ENCODE results near the gene SLC9A7.

Gene SLC9A7

GRCh38 chrX:46567388-46567787, 191.5 kb downstream of the SLC9A7 start:
- DNase-seq: no peak

GRCh38 chrX:46561824-46562657, 196.9 kb downstream of the SLC9A7 start:
- peak; percentile 87 for DNase-seq

- DNase-seq: no peak
Observed at GRCh38 chrX:46559062-46559461, 199.9 kb downstream of the SLC9A7 start.

GRCh38 chrX:46554942-46555341, 204.0 kb downstream of the SLC9A7 start:
- peak; percentile 32 for DNase-seq

- no peak for DNase-seq
Observed at GRCh38 chrX:46553935-46554334, 205.0 kb downstream of the SLC9A7 start.

- no peak for DNase-seq
Observed at GRCh38 chrX:46551494-46552128, 207.3 kb downstream of the SLC9A7 start.

- no peak for DNase-seq
Observed at GRCh38 chrX:46549914-46550313, 209.0 kb downstream of the SLC9A7 start.
